ENCODE results near the gene FNDC1.
"Not testable (repeated sequence)": the region's sequence is repeated elsewhere in the genome, so short reads cannot be mapped to it uniquely, and the experiment has no call there.

FNDC1 gene

GRCh38 chr6:159259441-159260125 lies 90.4 kb downstream of the FNDC1 start:
- DNase-seq, result no peak

DNA sequence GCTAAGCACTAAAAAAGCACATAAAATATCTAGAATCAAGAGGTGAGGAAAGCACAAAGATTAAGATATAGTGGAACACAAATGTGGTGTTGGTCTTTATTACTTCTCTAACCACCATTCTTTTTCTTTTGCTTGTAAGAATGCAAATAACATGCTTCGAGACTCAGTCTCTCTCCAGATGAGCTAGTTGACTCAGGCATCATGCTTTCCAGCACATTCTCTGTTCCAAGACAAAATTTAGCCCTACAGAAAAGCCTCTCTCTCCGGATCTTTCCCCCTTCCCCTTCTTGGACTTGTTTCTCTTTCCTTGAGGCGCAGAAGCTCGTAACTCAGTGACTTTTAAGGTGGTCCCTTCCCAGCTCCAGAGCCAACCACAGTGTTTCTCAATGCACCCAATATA lies 91.0 kb downstream of the FNDC1 start:
- DNase-seq, result no peak

DNA sequence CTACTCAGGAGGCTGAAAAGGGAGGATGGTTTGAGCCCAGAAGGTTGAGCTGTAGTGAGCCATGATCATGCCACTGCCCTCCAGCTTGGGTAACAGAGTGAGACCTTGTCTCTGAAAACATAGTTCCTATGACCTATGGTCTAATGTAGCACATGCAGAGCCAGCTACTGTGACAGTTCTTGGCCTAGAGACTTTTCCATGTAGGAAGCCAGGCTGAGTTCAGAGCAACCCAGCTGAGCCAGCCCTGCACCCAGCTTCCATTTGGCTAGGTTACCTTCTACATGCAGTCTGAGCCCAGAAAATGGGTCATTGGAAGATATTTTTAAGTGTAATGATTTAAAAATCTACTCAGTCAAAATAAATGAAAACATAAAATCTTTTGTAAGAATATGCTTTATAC lies 92.8 kb downstream of the FNDC1 start:
- no peak for DNase-seq

DNA sequence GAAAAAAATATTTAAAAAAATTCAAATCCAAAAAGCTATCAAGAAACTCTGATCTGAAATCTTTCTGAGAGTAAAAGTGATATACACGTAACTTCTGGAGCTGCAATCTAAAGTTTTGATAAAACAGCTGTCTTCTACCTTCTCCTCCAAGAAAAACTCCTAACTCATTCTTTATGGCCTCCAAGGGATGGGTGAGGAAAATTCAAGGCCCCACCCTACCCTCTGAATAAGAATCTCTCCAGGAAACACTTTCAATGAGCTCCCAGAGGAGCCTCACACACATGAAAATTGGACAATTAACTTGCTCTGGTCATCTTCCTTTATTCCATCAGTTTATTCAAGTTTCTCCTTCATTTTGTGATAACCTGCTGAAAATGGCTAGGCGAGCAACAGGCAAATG lies 93.4 kb downstream of the FNDC1 start:
- no peak for DNase-seq

DNA sequence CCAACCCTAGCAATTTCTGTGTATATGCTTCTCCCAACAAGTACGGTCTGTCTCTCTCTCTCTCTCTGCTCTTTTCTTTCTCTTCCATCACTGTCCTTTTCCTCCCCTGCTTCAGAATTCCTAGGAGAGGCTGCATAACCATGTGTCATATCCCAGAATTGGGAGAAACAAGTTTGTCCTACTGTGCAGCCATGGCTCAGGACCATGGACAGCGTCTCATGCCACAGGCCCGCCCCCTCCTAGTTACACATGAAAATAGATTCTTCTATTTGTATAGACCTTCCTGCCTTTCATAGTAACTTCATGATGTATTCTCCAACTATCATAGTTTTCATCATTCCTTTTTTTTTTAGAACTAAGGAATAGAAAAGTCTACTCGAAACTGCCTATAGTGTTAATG lies 98.0 kb downstream of the FNDC1 start:
- no peak for DNase-seq

DNA sequence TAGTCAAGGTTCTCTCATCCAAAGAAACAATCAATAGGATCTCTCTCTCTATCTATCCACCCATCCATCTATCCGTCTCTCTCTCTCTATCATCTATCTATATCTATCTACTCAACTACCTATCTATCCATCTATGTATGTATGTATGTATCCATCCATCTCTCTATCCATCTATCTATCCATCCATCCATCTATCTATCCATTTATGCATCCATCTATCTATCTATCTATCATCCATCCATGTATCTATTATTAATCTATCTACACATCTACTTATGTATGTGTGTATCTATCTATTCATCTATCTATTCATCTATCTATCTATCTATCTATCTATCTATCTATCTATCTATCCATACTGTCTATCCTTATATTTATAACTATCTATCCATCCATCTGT lies 99.3 kb downstream of the FNDC1 start:
- DNase-seq, result no peak

DNA sequence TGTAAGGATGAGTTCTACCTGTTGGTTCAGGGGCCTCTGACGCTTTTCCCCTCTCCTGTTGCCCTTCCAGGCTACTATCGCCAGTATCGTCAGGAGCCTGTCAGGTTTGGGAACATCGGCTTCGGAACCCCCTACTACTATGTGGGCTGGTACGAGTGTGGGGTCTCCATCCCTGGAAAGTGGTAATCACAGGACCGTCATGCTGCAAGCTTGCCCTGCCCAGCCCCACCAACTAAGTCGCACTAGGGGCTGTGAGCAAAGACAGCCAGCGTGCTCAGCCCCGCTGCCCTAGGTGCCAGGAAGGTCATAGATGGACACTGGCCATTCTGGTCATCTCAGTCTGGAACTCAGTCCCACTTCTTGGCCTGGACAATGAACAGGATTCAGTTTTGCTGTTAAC lies 102.1 kb downstream of the FNDC1 start:
- no peak for DNase-seq

GRCh38 chr6:159278626-159279025 lies 109.4 kb downstream of the FNDC1 start:
- DNase-seq, result no peak

- no peak for DNase-seq
These were observed 110.6 kb downstream of the FNDC1 start for GRCh38 chr6:159279790-159280277.

GRCh38 chr6:159282421-159282820 lies 113.2 kb downstream of the FNDC1 start:
- no peak for DNase-seq

- not testable (repeated sequence) for DNase-seq
These were observed 115.5 kb downstream of the FNDC1 start for GRCh38 chr6:159284661-159285060.

DNA sequence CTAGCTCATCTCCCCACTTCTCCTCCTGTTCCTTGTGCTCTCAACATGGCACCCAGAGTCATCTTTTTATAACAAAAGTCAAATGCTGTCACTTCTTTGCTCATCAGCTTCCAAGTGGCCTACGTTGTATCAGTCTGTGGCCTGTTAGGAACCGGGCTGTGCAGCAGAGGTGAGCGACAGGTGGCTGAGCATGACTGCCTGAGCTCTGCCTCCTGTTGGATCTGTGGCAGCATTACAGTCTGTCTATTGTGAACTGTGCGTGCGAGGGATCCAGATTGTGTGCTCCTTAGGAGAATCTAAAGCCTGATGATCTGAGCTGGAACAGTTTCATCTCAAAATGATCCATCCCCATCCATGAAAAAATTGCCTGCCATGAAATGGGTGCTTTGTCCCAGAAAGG lies 129.6 kb downstream of the FNDC1 start:
- no peak for DNase-seq

- no peak for DNase-seq
These were observed 130.4 kb downstream of the FNDC1 start for GRCh38 chr6:159299566-159299965.

GRCh38 chr6:159301277-159301676 lies 132.1 kb downstream of the FNDC1 start:
- no peak for DNase-seq

DNA sequence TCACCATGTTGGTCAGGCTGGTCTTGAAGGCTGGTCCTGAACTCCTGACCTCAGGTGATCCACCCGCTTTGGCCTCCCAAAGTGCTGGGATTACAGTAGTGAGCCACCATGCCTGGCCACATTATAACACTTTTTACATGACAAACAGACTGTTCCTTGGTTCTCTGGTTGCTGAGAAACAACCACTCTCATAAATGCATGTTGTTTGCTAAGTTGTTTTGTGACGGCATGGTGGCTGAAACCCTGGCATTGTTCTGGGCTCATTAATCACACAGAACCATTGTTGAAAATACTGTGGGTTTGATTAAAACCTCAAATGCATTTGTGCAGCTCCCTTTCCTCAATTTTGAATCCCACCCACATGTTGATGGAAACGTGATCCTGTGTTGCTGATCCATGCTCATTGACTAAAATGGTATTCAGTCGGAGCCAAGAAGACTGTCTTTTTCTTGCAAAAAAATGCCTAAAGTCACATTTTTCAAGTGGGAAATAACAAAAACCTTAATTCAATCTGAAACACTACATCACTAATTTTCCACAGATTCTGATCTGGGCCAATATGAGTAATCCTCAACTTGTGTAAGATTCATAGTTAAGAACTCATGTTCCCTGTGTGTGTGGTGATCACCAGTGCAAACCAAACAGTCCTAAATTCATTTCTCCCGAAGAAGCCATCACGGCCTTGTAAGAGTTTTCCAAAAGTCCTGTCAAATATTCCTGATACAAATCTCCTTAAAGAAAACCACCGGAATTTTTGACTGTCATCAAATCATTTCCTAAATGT lies 132.8 kb downstream of the FNDC1 start:
- DNase-seq, result no peak

DNA sequence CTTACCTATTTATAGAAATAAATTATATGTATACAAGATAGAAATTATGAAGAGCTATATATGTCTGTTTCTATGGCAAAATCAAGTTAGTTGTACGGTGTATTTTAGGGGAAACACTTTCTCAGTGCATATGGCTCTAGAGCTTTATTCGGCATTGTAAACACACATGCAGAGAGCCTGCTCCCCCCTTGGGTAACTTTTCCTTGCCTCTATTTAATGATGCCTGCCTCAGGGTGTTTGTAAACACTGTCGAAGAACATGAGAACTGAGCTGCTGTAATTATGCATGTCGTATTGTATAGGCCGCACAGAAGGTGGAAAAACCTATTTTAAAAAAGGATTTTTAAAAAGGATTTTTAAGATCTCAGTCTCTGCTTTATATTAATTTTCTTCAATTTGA lies 133.4 kb downstream of the FNDC1 start:
- DNase-seq, result no peak

GRCh38 chr6:159303159-159303558 lies 134.0 kb downstream of the FNDC1 start:
- no peak for DNase-seq

- DNase-seq, result no peak
These were observed 134.6 kb downstream of the FNDC1 start for GRCh38 chr6:159303784-159304183.

GRCh38 chr6:159304641-159305040 lies 135.4 kb downstream of the FNDC1 start:
- DNase-seq, result no peak

- no peak for DNase-seq
These were observed 136.0 kb downstream of the FNDC1 start for GRCh38 chr6:159305159-159305558.

- DNase-seq, result no peak
These were observed 136.8 kb downstream of the FNDC1 start for GRCh38 chr6:159305804-159306537.

GRCh38 chr6:159307246-159307790 lies 138.1 kb downstream of the FNDC1 start:
- DNase-seq, result no peak

DNA sequence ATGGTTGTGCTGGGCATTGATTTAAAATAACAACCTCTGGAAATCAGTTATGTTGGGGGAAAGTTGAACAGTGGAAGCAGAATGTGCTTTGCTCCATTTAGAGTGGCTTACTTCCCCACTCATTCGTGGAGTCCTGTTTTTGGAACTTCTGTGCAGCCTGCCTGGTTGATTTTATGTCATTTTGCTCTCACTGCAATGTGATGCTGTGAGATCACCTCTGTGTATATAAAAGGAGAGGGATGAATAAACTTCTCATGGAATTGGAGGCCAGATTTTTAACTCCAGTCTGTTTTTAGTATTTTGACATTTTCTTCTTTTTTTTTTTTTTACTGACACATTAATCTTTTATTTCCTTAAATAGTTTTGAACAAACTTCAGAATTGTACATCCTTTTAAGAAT lies 139.0 kb downstream of the FNDC1 start:
- DNase-seq, result no peak

Data from C1 segment of cervical spinal cord (tissue), 14 donors.